ENCODE measurements around the gene SLC2A1. TPM values are rescaled to one million over a fixed set of nuclear protein-coding genes. Genes with fewer than 3 reads are reported as not detected.

The SLC2A1 gene
- total and polyA plus RNA-seq, 2 of the 13 experiments (the other 11 are each of a cell fraction or from before 2014, with no cell fraction given) = 125 to 423 TPM

DNA sequence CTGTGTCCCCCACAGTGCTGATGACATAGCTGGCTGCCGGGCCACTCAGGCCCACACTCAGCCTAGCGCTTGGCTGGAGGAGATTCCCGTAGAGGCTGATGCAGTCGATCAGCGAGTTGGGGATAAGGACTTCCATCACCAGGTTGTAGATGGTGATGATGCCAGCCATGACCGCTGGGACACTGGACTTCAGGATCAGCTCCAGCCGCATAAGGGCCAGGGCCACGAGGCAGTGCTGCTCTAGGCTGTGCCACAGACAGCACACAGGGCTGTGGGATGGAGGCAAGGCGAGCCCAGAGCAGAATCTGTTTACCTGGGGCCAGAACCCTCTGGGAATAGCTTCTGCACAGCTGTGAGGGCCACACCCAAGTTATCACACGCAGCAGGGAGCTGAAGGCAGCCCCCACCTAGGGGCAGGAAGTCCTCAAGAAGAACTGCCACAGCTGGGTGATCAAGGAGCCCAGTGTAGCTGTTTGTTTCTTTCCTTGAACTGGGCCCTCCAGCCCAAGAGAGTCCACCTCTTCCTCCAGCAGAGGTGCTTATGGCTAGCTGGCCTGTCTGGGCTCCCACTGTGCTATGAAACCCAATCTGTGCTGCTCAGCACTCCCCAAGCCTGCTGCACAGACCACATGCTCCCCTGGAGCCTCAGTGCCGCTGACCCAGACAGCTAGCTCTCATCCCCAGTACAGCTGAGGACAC is 6.2 kb downstream of the SLC2A1 start (continued):
- TF ChIP-seq, protein P1, sequence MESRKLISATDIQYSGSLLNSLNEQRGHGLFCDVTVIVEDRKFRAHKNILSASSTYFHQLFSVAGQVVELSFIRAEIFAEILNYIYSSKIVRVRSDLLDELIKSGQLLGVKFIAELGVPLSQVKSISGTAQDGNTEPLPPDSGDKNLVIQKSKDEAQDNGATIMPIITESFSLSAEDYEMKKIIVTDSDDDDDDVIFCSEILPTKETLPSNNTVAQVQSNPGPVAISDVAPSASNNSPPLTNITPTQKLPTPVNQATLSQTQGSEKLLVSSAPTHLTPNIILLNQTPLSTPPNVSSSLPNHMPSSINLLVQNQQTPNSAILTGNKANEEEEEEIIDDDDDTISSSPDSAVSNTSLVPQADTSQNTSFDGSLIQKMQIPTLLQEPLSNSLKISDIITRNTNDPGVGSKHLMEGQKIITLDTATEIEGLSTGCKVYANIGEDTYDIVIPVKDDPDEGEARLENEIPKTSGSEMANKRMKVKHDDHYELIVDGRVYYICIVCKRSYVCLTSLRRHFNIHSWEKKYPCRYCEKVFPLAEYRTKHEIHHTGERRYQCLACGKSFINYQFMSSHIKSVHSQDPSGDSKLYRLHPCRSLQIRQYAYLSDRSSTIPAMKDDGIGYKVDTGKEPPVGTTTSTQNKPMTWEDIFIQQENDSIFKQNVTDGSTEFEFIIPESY (CRISPR knock-in tag; IDR thresholded peaks at IDR 0.05) = 0 out of 2 replicates have a peak, but pooled peaks have one; percentile 33
- TF ChIP-seq ZNF572 (CRISPR knock-in tag; IDR thresholded peaks at IDR 0.05) (no peak), ZNF317 (CRISPR knock-in tag; IDR thresholded peaks at IDR 0.05) (no peak), RELA (CRISPR knock-in tag; IDR thresholded peaks at IDR 0.05) (no peak), KLF15 (CRISPR knock-in tag; IDR thresholded peaks at IDR 0.05; ENCODE audit: borderline replicate concordance) (no peak), FOXO1 (CRISPR knock-in tag; IDR thresholded peaks at IDR 0.05) (no peak), THAP11 (CRISPR knock-in tag; IDR thresholded peaks at IDR 0.05) (no peak), MEF2D (CRISPR knock-in tag; IDR thresholded peaks at IDR 0.05) (no peak), RBFOX2 (IDR thresholded peaks at IDR 0.05; ENCODE audit: low read depth, low read length) (peak; percentile 74; the same call in 1 of the 2 replicates), NCOR1 (IDR thresholded peaks at IDR 0.05; ENCODE audit: borderline replicate concordance, low read length) (no peak), ZNF562 (CRISPR knock-in tag; IDR thresholded peaks at IDR 0.05; ENCODE audit: borderline replicate concordance) (no peak), ZBTB38 (CRISPR knock-in tag; IDR thresholded peaks at IDR 0.05) (peak; percentile 63), ZMYM4 (CRISPR knock-in tag; IDR thresholded peaks at IDR 0.05) (no peak), ZNF33B (CRISPR knock-in tag; IDR thresholded peaks at IDR 0.05) (no peak), ZKSCAN8 (CRISPR knock-in tag; IDR thresholded peaks at IDR 0.05; ENCODE audit: borderline replicate concordance) (no peak), NPAS2 (CRISPR knock-in tag; IDR thresholded peaks at IDR 0.05; ENCODE audit: borderline replicate concordance) (no peak), CAMTA2 (CRISPR knock-in tag; IDR thresholded peaks at IDR 0.05; ENCODE audit: borderline replicate concordance) (no peak), ZNF709 (CRISPR knock-in tag; IDR thresholded peaks at IDR 0.05) (no peak), POLR2G (IDR thresholded peaks at IDR 0.05; ENCODE audit: low read depth, low read length) (0 out of 2 replicates have a peak, but pooled peaks have one; percentile 0), POLR2A (IDR thresholded peaks at IDR 0.05; ENCODE audit: insufficient read depth in 1 of 2, low read depth in 2 of 2, low read length in 2 of 2) (peak in 1 of 2 experiments; percentile 43; a peak in 2 of 4 replicates), BRCA1 (CRISPR knock-in tag; IDR thresholded peaks at IDR 0.05) (no peak), RBM22 (optimal IDR thresholded peaks at IDR 0.05; ENCODE audit: low read length) (peak; percentile 81), SOX13 (IDR thresholded peaks at IDR 0.05) (no peak), SOX13 (CRISPR knock-in tag; conservative IDR thresholded peaks at IDR 0.05 in 1 of 2, IDR thresholded peaks at IDR 0.05 in 1 of 2) (no peak), EED (CRISPR knock-in tag; IDR thresholded peaks at IDR 0.05) (no peak), ZNF234 (CRISPR knock-in tag; conservative IDR thresholded peaks at IDR 0.05) (no peak), BRD4 (CRISPR knock-in tag; IDR thresholded peaks at IDR 0.05) (no peak)
- TF ChIP-seq, protein P2, sequence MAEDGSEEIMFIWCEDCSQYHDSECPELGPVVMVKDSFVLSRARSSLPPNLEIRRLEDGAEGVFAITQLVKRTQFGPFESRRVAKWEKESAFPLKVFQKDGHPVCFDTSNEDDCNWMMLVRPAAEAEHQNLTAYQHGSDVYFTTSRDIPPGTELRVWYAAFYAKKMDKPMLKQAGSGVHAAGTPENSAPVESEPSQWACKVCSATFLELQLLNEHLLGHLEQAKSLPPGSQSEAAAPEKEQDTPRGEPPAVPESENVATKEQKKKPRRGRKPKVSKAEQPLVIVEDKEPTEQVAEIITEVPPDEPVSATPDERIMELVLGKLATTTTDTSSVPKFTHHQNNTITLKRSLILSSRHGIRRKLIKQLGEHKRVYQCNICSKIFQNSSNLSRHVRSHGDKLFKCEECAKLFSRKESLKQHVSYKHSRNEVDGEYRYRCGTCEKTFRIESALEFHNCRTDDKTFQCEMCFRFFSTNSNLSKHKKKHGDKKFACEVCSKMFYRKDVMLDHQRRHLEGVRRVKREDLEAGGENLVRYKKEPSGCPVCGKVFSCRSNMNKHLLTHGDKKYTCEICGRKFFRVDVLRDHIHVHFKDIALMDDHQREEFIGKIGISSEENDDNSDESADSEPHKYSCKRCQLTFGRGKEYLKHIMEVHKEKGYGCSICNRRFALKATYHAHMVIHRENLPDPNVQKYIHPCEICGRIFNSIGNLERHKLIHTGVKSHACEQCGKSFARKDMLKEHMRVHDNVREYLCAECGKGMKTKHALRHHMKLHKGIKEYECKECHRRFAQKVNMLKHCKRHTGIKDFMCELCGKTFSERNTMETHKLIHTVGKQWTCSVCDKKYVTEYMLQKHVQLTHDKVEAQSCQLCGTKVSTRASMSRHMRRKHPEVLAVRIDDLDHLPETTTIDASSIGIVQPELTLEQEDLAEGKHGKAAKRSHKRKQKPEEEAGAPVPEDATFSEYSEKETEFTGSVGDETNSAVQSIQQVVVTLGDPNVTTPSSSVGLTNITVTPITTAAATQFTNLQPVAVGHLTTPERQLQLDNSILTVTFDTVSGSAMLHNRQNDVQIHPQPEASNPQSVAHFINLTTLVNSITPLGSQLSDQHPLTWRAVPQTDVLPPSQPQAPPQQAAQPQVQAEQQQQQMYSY (CRISPR knock-in tag; IDR thresholded peaks at IDR 0.05) = no peak
